ENCODE results near the gene SWAP70.
A peak's percentile ranks its signal among the peaks of the same experiment; 100 is the strongest.
"Not testable (repeated sequence)": the region's sequence is repeated elsewhere in the genome, so short reads cannot be mapped to it uniquely, and the experiment has no call there.

Gene SWAP70

GRCh38 chr11:9700105-9700801, 36.4 kb downstream of the SWAP70 start:
- no peak overlapping the region for H3K4me3 ChIP-seq (ENCODE audit: low read depth, low read length)
- peaks cover 2% of the 10 kb centered on the region for H3K4me1 ChIP-seq (ENCODE audit: control insufficient read depth, insufficient read depth, low read length)
- no peaks in the 10 kb centered on the region for H3K27me3 ChIP-seq (ENCODE audit: control insufficient read depth, insufficient read depth, low read length)
- H3K36me3 ChIP-seq (ENCODE audit: control insufficient read depth, insufficient read depth, low read length) = no peaks in the 10 kb centered on the region
- H3K9ac ChIP-seq (ENCODE audit: low read depth, low read length) = no peak overlapping the region
- no peaks in the 10 kb centered on the region for H3K9me3 ChIP-seq (ENCODE audit: control insufficient read depth, insufficient read depth, low read length)

- Histone ChIP-seq H3K36me3 (ENCODE audit: control insufficient read depth, insufficient read depth, low read length) (no peaks in the 10 kb centered on the region), H3K9me3 (ENCODE audit: control insufficient read depth, insufficient read depth, low read length) (no peaks in the 10 kb centered on the region), H3K9ac (ENCODE audit: low read depth, low read length) (no peak overlapping the region), H3K27me3 (ENCODE audit: control insufficient read depth, insufficient read depth, low read length) (no peaks in the 10 kb centered on the region), H3K4me3 (ENCODE audit: low read depth, low read length) (no peak overlapping the region), H3K4me1 (ENCODE audit: control insufficient read depth, insufficient read depth, low read length) (peaks cover 2% of the 10 kb centered on the region)
These were observed 37.9 kb downstream of the SWAP70 start for GRCh38 chr11:9701799-9702198.

- H3K4me1 ChIP-seq (ENCODE audit: control insufficient read depth, insufficient read depth, low read length) = peaks cover 2% of the 10 kb centered on the region
- H3K27me3 ChIP-seq (ENCODE audit: control insufficient read depth, insufficient read depth, low read length) = no peaks in the 10 kb centered on the region
- H3K9me3 ChIP-seq (ENCODE audit: control insufficient read depth, insufficient read depth, low read length) = no peaks in the 10 kb centered on the region
- H3K36me3 ChIP-seq (ENCODE audit: control insufficient read depth, insufficient read depth, low read length) = no peaks in the 10 kb centered on the region
- H3K4me3 ChIP-seq (ENCODE audit: low read depth, low read length) = no peak overlapping the region
- H3K9ac ChIP-seq (ENCODE audit: low read depth, low read length) = no peak overlapping the region
These were observed 39.4 kb downstream of the SWAP70 start for GRCh38 chr11:9703280-9703679.

GRCh38 chr11:9704037-9704436, 40.2 kb downstream of the SWAP70 start:
- peaks cover 2% of the 10 kb centered on the region for H3K4me1 ChIP-seq (ENCODE audit: control insufficient read depth, insufficient read depth, low read length)

GRCh38 chr11:9704620-9705019, 40.7 kb downstream of the SWAP70 start:
- H3K4me3 ChIP-seq (ENCODE audit: low read depth, low read length) = no peak overlapping the region
- no peaks in the 10 kb centered on the region for H3K27me3 ChIP-seq (ENCODE audit: control insufficient read depth, insufficient read depth, low read length)
- H3K4me1 ChIP-seq (ENCODE audit: control insufficient read depth, insufficient read depth, low read length) = peaks cover 2% of the 10 kb centered on the region
- H3K9ac ChIP-seq (ENCODE audit: low read depth, low read length) = no peak overlapping the region
- H3K9me3 ChIP-seq (ENCODE audit: control insufficient read depth, insufficient read depth, low read length) = no peaks in the 10 kb centered on the region
- no peaks in the 10 kb centered on the region for H3K36me3 ChIP-seq (ENCODE audit: control insufficient read depth, insufficient read depth, low read length)

More at GRCh38 chr11:9704037-9704436, 40.2 kb downstream of the SWAP70 start:
- no peak overlapping the region for H3K4me3 ChIP-seq (ENCODE audit: low read depth, low read length)
- H3K36me3 ChIP-seq (ENCODE audit: control insufficient read depth, insufficient read depth, low read length) = no peaks in the 10 kb centered on the region
- H3K9ac ChIP-seq (ENCODE audit: low read depth, low read length) = no peak overlapping the region
- no peaks in the 10 kb centered on the region for H3K9me3 ChIP-seq (ENCODE audit: control insufficient read depth, insufficient read depth, low read length)
- H3K27me3 ChIP-seq (ENCODE audit: control insufficient read depth, insufficient read depth, low read length) = no peaks in the 10 kb centered on the region

- not testable (repeated sequence) for H3K4me1 ChIP-seq (ENCODE audit: control insufficient read depth, insufficient read depth, low read length); H3K9ac ChIP-seq (ENCODE audit: low read depth, low read length); H3K36me3 ChIP-seq (ENCODE audit: control insufficient read depth, insufficient read depth, low read length); H3K27me3 ChIP-seq (ENCODE audit: control insufficient read depth, insufficient read depth, low read length); H3K4me3 ChIP-seq (ENCODE audit: low read depth, low read length); H3K9me3 ChIP-seq (ENCODE audit: control insufficient read depth, insufficient read depth, low read length)
These were observed 41.5 kb downstream of the SWAP70 start for GRCh38 chr11:9705361-9705760.

- H3K36me3 ChIP-seq (ENCODE audit: control insufficient read depth, insufficient read depth, low read length) = no peaks in the 10 kb centered on the region
- no peaks in the 10 kb centered on the region for H3K27me3 ChIP-seq (ENCODE audit: control insufficient read depth, insufficient read depth, low read length)
- no peak overlapping the region for H3K9ac ChIP-seq (ENCODE audit: low read depth, low read length)
- H3K9me3 ChIP-seq (ENCODE audit: control insufficient read depth, insufficient read depth, low read length) = no peaks in the 10 kb centered on the region
- no peak overlapping the region for H3K4me3 ChIP-seq (ENCODE audit: low read depth, low read length)
- H3K4me1 ChIP-seq (ENCODE audit: control insufficient read depth, insufficient read depth, low read length) = no peaks in the 10 kb centered on the region
These were observed 44.7 kb downstream of the SWAP70 start for GRCh38 chr11:9708544-9708943.

- Histone ChIP-seq H3K9ac (ENCODE audit: low read depth, low read length) (peak overlapping the region; percentile 8), H3K27me3 (ENCODE audit: control insufficient read depth, insufficient read depth, low read length) (no peaks in the 10 kb centered on the region), H3K36me3 (ENCODE audit: control insufficient read depth, insufficient read depth, low read length) (no peaks in the 10 kb centered on the region), H3K4me1 (ENCODE audit: control insufficient read depth, insufficient read depth, low read length) (no peaks in the 10 kb centered on the region), H3K9me3 (ENCODE audit: control insufficient read depth, insufficient read depth, low read length) (no peaks in the 10 kb centered on the region), H3K4me3 (ENCODE audit: low read depth, low read length) (no peak overlapping the region)
These were observed 46.3 kb downstream of the SWAP70 start for GRCh38 chr11:9710223-9710622.

- H3K4me1 ChIP-seq (ENCODE audit: control insufficient read depth, insufficient read depth, low read length) = no peaks in the 10 kb centered on the region
- H3K9me3 ChIP-seq (ENCODE audit: control insufficient read depth, insufficient read depth, low read length) = no peaks in the 10 kb centered on the region
- no peak overlapping the region for H3K9ac ChIP-seq (ENCODE audit: low read depth, low read length)
- no peaks in the 10 kb centered on the region for H3K36me3 ChIP-seq (ENCODE audit: control insufficient read depth, insufficient read depth, low read length)
- H3K27me3 ChIP-seq (ENCODE audit: control insufficient read depth, insufficient read depth, low read length) = no peaks in the 10 kb centered on the region
- no peak overlapping the region for H3K4me3 ChIP-seq (ENCODE audit: low read depth, low read length)
These were observed 47.0 kb downstream of the SWAP70 start for GRCh38 chr11:9710852-9711251.

- no peaks in the 10 kb centered on the region for H3K4me1 ChIP-seq (ENCODE audit: control insufficient read depth, insufficient read depth, low read length)
- H3K36me3 ChIP-seq (ENCODE audit: control insufficient read depth, insufficient read depth, low read length) = no peaks in the 10 kb centered on the region
- H3K4me3 ChIP-seq (ENCODE audit: low read depth, low read length) = no peak overlapping the region
- H3K27me3 ChIP-seq (ENCODE audit: control insufficient read depth, insufficient read depth, low read length) = no peaks in the 10 kb centered on the region
- no peaks in the 10 kb centered on the region for H3K9me3 ChIP-seq (ENCODE audit: control insufficient read depth, insufficient read depth, low read length)
- no peak overlapping the region for H3K9ac ChIP-seq (ENCODE audit: low read depth, low read length)
These were observed 47.8 kb downstream of the SWAP70 start for GRCh38 chr11:9711454-9712307.

GRCh38 chr11:9714272-9714940, 50.5 kb downstream of the SWAP70 start:
- H3K9me3 ChIP-seq (ENCODE audit: control insufficient read depth, insufficient read depth, low read length) = no peaks in the 10 kb centered on the region
- no peaks in the 10 kb centered on the region for H3K27me3 ChIP-seq (ENCODE audit: control insufficient read depth, insufficient read depth, low read length)
- H3K4me1 ChIP-seq (ENCODE audit: control insufficient read depth, insufficient read depth, low read length) = no peaks in the 10 kb centered on the region
- H3K4me3 ChIP-seq (ENCODE audit: low read depth, low read length) = no peak overlapping the region
- no peaks in the 10 kb centered on the region for H3K36me3 ChIP-seq (ENCODE audit: control insufficient read depth, insufficient read depth, low read length)
- H3K9ac ChIP-seq (ENCODE audit: low read depth, low read length) = no peak overlapping the region
